ENCODE measurements around the gene PAPSS1.

DNA sequence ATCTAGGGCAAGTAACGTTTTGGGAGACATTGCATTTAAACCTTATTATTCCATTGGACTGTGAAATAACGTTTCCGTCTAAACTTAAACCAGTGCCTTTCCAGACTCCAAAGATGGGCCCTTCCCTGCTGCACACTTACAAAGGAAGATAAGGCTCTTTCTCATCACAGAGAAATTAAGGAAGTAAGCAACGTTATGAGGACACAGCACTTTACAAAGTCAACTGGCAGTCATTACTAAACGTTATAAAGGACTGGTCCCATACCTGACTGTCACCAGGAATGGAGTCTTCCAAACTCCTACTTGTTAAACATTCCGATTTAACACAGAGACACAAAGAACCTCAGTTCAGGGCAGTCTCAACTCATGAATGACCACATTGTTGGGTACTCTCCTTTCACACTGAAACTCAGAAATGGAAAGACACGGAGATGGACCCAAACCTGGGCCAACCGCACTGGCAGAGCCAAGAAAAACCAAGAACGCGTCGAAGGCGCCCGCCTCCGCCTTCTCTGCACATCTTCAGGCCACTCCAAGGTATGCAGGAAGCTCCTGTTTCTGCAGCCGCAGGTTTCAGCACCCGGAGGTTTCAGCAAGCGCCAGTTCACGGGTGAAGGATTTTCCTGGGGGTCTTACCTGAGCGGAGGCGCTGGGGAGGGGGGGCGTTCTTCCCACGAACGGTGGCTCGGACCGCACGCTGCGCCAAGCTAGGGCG is 670 bp downstream of the PAPSS1 start:
- no peak for TF ChIP-seq GATA3 (IDR thresholded peaks at IDR 0.05; ENCODE audit: low read depth, low read length)
- no peak for TF ChIP-seq GATA2 (IDR thresholded peaks at IDR 0.05; ENCODE audit: low read depth, low read length)
